Keratinocyte (primary cell): Measurements from ENCODE around the gene MAP3K6.

Experiments used
- CTCF ChIP-seq, 3 experiments: IDR thresholded peaks in 1 of 3; conservative IDR thresholded peaks in 1 of 3; optimal IDR thresholded peaks in 1 of 3; 2 replicates in 2 of 3; 3 replicates in 1 of 3; pipeline versions ENCODE3 to v1.5.1; 2011; ENCODE audit warnings: low read length in 3 of 3, mild to moderate bottlenecking in 3 of 3, moderate library complexity in 2 of 3, control low read depth in 1 of 3, inconsistent platforms in 1 of 3; ENCODE audit not compliant: insufficient read depth in 2 of 3; ENCODE audit errors: extremely low read depth in 1 of 3
- EZH2 ChIP-seq: IDR thresholded peaks from one replicate; pipeline ENCODE4 v1.6.1; 2012; ENCODE audit warnings: inconsistent platforms, mild to moderate bottlenecking, low read length, moderate library complexity

- TF ChIP-seq CTCF (optimal IDR thresholded peaks at IDR 0.05 in 1 of 3, IDR thresholded peaks at IDR 0.05 in 1 of 3, conservative IDR thresholded peaks at IDR 0.05 in 1 of 3; ENCODE audit: extremely low read depth in 1 of 3, insufficient read depth in 2 of 3, low read length in 3 of 3) (no peak), EZH2 (no peak)
Measured at GRCh38 chr1:27364696-27365371, 1.9 kb downstream of the MAP3K6 start.
